ENCODE results near the gene SERP1.
"Not testable (repeated sequence)": the region's sequence is repeated elsewhere in the genome, so short reads cannot be mapped to it uniquely, and the experiment has no call there.

SERP1 gene

GRCh38 chr3:150538324-150539208, 7.7 kb downstream of the SERP1 start:
- DNase-seq: no peak

- DNase-seq: no peak
Measured at GRCh38 chr3:150535204-150535603, 11.1 kb downstream of the SERP1 start.

DNA sequence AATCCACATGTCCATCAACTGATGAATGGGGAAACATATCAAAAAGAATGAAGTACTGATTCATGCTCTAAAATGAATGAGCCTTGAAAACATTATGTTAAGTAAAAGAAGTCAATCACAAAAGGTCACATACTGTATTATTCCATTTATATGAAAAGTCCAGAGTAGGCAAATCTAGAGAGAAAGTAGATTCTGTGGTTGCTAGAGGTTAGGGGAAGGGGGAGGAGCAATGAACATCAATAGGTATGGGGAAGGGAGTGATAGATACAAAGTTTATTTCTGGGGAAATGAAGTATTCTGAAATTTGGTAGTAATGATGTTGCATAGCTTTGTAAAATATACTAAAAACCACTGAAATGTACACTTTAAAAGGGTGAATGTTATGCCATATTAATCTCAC, 14.5 kb downstream of the SERP1 start:
- DNase-seq: no peak

- DNase-seq: no peak
Measured at GRCh38 chr3:150528354-150528797, 17.9 kb downstream of the SERP1 start.

- no peak for DNase-seq
Measured at GRCh38 chr3:150527464-150528255, 18.6 kb downstream of the SERP1 start.

- no peak for DNase-seq
Measured at GRCh38 chr3:150523538-150523937, 22.8 kb downstream of the SERP1 start.

DNA sequence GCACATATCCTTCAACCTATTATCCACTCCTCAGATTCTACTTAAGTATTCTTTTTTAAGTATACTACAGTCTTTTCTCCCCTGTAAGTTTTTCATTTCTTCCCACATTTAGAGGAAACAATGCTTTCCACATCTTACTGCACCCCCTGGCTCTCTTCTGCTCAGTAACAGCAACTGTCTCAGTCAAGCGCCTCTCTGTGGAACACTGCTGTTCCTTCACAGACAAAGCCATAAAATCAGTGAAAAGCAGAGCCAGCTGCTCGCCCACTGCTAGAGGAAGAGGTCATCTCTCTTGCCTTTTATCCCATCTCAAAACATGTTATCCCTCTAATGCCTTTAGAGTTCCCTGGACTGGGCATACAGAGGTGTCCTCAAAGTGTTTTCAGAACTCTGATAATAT, 24.8 kb downstream of the SERP1 start:
- no peak for DNase-seq

DNA sequence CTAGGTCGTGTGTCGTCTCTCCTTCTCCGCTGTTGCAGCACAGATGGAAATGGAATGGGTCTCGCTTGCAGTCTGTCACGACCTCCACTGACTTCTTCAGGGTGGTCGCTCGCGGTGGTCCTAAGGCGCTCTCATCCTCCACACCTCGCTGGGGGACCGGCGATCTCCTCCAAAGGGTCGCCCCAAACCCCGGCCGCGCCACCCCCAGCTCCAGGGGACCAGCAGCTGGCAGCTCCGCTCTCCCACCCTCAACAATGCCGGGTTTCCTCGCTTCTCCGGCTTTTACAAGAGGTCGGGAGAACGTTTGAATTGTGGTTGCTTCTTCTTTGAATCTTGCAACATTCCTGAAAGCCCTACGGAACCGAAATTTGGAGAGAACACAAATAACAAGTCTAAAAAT, 25.9 kb downstream of the SERP1 start:
- DNase-seq: no peak

DNA sequence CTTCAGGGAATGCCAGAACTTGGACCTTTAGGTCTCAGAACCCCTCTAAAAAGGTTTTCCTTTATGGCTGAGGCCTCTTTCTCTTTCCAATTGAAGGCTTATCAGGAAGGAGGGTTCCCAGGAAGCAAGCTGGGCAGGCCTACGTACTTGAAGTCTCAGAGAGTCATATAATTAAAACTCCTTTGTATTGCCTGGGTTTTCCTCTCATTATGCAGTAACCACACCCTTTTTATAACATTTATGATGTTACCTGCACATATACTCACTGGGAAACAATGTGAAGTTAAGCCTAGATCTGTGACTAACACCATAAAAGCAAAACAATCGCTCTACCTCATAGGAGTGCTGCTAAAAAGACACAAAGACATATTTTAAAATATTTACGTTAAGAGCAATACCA, 27.3 kb downstream of the SERP1 start:
- DNase-seq: no peak

GRCh38 chr3:150515210-150515609, 31.1 kb downstream of the SERP1 start:
- no peak for DNase-seq

- no peak for DNase-seq
Measured at GRCh38 chr3:150511122-150511821, 35.0 kb downstream of the SERP1 start.

- no peak for DNase-seq
Measured at GRCh38 chr3:150509780-150510179, 36.5 kb downstream of the SERP1 start.

- DNase-seq: no peak
Measured at GRCh38 chr3:150508401-150508800, 37.9 kb downstream of the SERP1 start.

DNA sequence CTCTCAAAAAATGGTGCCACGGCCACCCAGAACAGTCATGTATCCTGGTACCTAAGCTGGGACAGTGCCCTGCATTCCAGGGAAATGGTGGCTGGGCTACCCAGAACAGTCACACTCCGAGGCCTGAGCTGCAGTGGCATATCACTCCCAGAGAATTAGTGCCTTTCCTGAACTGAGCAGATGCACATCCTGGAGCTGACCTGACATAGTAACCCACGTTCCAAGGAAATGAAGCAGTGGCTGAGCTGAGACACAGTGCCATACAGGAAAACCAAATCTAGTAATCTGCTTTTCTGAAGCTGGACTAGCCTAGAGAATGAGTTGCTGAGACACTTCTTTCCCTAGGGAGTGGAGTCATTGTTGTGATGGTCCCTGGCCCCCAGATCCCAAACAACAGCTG, 41.8 kb downstream of the SERP1 start:
- DNase-seq: no peak

GRCh38 chr3:150503402-150504099, 42.7 kb downstream of the SERP1 start:
- DNase-seq: no peak

DNA sequence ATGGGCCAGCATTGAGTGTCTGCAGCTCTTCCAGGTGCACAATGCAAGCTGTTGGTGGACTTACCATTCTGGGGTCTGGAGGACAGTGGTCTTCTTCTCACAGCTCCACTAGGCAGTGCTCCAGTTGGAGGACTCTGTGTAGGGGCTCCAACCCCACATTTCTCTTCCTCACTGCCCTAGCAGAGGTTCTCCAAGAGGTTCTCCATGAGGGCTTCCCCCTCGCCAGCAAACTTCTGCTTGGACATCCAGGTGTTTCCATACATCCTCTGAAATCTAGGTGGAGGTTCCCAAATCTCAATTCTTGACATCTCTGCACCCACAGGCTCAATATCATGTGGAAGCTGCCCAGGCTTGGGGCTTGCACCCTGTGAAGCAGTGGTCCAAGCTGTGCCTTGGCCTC, 45.3 kb downstream of the SERP1 start:
- not testable (repeated sequence) for DNase-seq

DNA sequence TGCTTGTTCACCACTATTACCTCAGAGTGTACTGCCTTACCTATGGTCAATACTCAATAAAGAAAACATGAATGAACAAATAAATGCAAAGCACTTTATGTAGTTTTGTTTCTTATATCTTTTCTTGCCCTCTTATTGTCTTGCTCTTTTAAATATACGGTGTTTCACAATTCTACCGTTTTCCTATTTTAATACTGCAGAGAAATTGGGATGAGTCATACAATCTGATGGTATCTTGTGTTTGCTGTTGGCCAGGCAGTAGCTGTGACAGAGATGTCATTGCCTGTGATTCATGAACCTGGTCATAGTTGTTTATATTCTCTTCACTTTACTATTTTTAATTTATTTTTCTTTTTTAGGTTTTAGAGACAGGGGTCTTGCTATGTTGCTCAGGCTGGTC, 48.3 kb downstream of the SERP1 start:
- DNase-seq: no peak

DNA sequence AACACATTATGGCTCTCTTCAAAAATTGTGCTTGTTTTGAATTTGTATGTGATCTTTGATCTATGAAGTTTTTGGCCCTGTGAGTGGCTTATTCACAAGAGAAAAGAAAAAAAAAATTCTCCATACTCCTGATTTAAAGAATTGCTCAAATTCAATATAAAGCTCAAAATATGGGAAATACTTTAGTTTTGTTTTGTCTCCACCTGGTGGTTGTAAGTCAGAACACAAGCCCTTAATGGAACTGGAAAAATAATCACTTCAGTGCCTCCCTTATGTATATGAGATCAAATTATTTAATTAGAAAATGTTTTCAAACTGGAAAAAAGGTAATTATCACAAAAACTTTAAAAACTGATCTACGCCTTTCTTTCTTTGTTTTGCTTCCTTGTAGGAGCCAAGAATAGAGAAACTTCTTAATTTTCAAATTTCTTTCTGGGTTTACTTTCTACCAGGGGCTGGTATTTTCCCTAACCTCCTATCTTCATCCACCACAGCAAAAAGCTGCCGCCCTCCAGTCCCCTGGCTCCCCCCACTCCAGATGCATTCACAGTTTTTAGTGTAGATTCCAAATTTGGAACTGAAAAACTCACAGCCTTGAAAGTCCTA, 50.6 kb downstream of the SERP1 start:
- DNase-seq: no peak

DNA sequence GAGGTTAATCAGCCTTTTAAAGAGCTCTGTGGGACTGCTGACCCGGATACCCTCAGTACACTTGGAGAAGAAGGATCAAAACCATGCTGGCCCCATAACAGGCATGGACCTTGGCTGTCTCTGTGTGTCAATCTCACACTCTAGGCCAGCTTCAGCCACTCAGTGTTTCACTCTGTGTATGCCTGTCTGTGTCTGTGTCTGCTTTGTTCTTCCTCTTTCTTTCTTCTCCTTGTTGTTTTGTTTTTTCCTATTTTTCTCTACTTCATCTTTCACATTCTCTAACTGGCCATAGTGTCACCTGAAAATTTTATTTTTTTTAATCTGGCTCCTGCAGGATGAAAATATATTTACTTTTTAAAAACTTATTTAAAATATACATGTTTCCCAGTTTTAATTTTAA, 51.1 kb downstream of the SERP1 start:
- no peak for DNase-seq

GRCh38 chr3:150494411-150494977, 51.8 kb downstream of the SERP1 start:
- no peak for DNase-seq

Data from KG1 (cell line).